ENCODE results near the gene LRP8. TPM values are rescaled to one million over a fixed set of nuclear protein-coding genes. Genes with fewer than 3 reads are reported as not detected.

LRP8 gene
- total RNA-seq, 2 donors from 2014 or later: 4.7 to 15.3 TPM

- DNase-seq: peak; percentile 13
- TF ChIP-seq CTCF (IDR thresholded peaks at IDR 0.05): no peak
- Histone ChIP-seq H3K9me3 (no peaks in the 10 kb centered on the region), H3K9ac (ENCODE audit: low read depth in 2 of 2, low read length in 2 of 2) (no peak overlapping the region), H3K27ac (no peak overlapping the region), H3K4me1 (no peaks in the 10 kb centered on the region), H3K36me3 (no peaks in the 10 kb centered on the region), H3K4me3 (no peak overlapping the region), H3K27me3 (no peaks in the 10 kb centered on the region)
- intact Hi-C loops (cut with DNase I): no loop called here
Measured at GRCh38 chr1:53345996-53346813, 18.3 kb upstream of the LRP8 start.

- intact Hi-C loops (cut with DNase I): no loop called here
- DNase-seq: no peak
Measured at GRCh38 chr1:53344921-53345838, 17.3 kb upstream of the LRP8 start.

GRCh38 chr1:53343831-53344668 is 16.2 kb upstream of the LRP8 start:
- no peaks in the 10 kb centered on the region for H3K36me3 ChIP-seq
- no peak overlapping the region for H3K9ac ChIP-seq (ENCODE audit: low read depth in 2 of 2, low read length in 2 of 2)
- no peaks in the 10 kb centered on the region for H3K27me3 ChIP-seq
- no peaks in the 10 kb centered on the region for H3K4me1 ChIP-seq
- no peaks in the 10 kb centered on the region for H3K9me3 ChIP-seq
- no peak for TF ChIP-seq CTCF (IDR thresholded peaks at IDR 0.05)
- H3K4me3 ChIP-seq: no peak overlapping the region
- no peak overlapping the region for H3K27ac ChIP-seq
- DNase-seq: peak; percentile 9
- intact Hi-C loops (cut with DNase I): no loop called here

More at GRCh38 chr1:53344921-53345838, 17.3 kb upstream of the LRP8 start:
- Histone ChIP-seq H3K27me3 (no peaks in the 10 kb centered on the region), H3K9me3 (no peaks in the 10 kb centered on the region), H3K9ac (ENCODE audit: low read depth in 2 of 2, low read length in 2 of 2) (no peak overlapping the region), H3K27ac (no peak overlapping the region), H3K4me3 (no peak overlapping the region), H3K36me3 (no peaks in the 10 kb centered on the region), H3K4me1 (no peaks in the 10 kb centered on the region)
- TF ChIP-seq CTCF (IDR thresholded peaks at IDR 0.05): no peak

GRCh38 chr1:53342735-53343470 is 15.0 kb upstream of the LRP8 start:
- Histone ChIP-seq H3K9ac (ENCODE audit: low read depth in 2 of 2, low read length in 2 of 2) (no peak overlapping the region), H3K9me3 (no peaks in the 10 kb centered on the region), H3K36me3 (no peaks in the 10 kb centered on the region), H3K27me3 (no peaks in the 10 kb centered on the region), H3K4me3 (no peak overlapping the region), H3K4me1 (no peaks in the 10 kb centered on the region), H3K27ac (no peak overlapping the region)
- TF ChIP-seq CTCF (IDR thresholded peaks at IDR 0.05): no peak
- DNase-seq: no peak
- intact Hi-C loops (cut with DNase I): no loop called here
